Mucosa of descending colon (tissue), 3 donors: Measurements from ENCODE around the gene MXD4. TPM values are rescaled to one million over a fixed set of nuclear protein-coding genes. Genes with fewer than 3 reads are reported as not detected.

Experiments
- ATAC-seq: fragments of 200-7000 bp; cut with Tn5 transposase; one replicate; pipeline ENCODE4 v1.9.1; 2020; ENCODE audit warnings: mild to moderate bottlenecking, moderate library complexity
- DNase-seq, 3 donors: peaks; one replicate each; pipeline ENCODE4 v3.0.0-alpha.2; 2020
- H3K36me3 ChIP-seq: fragments of 200-600 bp; one replicate; pipeline ENCODE4 v1.8.0; 2021; ENCODE audit warnings: low read depth, mild to moderate bottlenecking
- H3K4me1 ChIP-seq: fragments of 200-600 bp; one replicate; pipeline ENCODE4 v1.8.0; 2021; ENCODE audit warnings: low read depth, mild to moderate bottlenecking
- H3K4me3 ChIP-seq: fragments of 200-600 bp; one replicate; pipeline ENCODE4 v1.8.0; 2021; ENCODE audit warnings: mild to moderate bottlenecking
- H3K9me3 ChIP-seq: fragments of 200-600 bp; one replicate; pipeline ENCODE4 v1.8.0; 2021; ENCODE audit warnings: mild to moderate bottlenecking
- CTCF ChIP-seq: fragments of 200-600 bp; IDR thresholded peaks from one replicate; pipeline ENCODE4 v1.8.0; 2022; ENCODE audit warnings: antibody characterized with exemption, mild to moderate bottlenecking
- intact Hi-C, 2 donors: fragments of 100-400 bp; cut with DNase I in 1 of 2; cut with micrococcal nuclease in 1 of 2; formaldehyde crosslinking; loops; one replicate each; pipeline versions ENCODE4 v1.11.0 to v1.11.1; 2022; cut with DNase I, micrococcal nuclease
- total RNA-seq, 3 donors: library from RNA; stranded (reverse); fragmentation: NEBNext Ultra II Directional in 2 of 3; extraction: Animal tissue kit (Norgen Biotek cat#: 25700) in 2 of 3; gene quantifications; one replicate each; pipeline versions ENCODE4 v1.2.1 to v1.2.4, GENCODE V29; 2021 to 2023
- donor health status: DM: no; HTN: no; CAD: no; lungs with moderate emphysema.
- donor health status: DM: no; HTN: no; CAD: no.
- donor health status: DM: no; HTN: yes; CAD: no.

Gene MXD4
- total RNA-seq, 3 donors from 2014 or later = 46.6 to 59.6 (median 52.6) TPM

DNA sequence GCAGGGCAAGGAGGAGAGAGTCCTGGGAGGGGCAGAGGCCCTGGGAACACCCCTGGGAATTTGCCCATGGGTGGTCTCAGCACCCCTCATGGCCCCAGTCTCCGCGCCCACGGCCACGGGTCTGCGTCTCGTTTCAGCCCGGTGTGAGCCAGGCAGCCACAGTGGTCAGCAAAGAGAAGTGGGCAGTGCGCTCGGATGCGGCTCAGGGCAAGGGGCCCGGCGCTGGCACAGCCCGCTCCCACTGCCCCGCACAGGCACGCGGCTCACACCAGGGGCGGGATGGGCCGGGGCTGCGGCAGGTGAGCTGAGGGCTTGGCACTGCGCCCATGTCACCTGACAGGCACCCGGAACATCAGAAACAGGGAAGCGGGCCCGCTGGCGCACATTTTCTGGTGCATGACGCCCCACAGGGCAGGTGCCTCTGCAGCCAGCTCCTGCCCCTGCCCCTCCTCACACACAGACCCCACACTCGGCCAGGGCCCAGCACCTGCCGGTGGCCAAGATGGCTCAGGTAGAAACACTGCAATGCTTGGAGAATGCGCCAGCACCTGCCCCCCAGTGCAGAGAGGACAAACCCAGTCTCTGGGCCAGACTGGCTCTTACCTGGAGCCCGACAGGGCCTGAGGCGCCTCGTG is 41.9 kb upstream of the MXD4 start:
- H3K9me3 ChIP-seq = peaks cover 4% of the 10 kb centered on the region
- peak; percentile 67 for ATAC-seq
- DNase-seq = peak; percentile 69 to 73 (median 71)
- intact Hi-C loops = no loop called here
- H3K36me3 ChIP-seq = no peaks in the 10 kb centered on the region
- TF ChIP-seq CTCF = no peak
- peaks cover 5% of the 10 kb centered on the region for H3K4me1 ChIP-seq
- H3K4me3 ChIP-seq = no peak overlapping the region

DNA sequence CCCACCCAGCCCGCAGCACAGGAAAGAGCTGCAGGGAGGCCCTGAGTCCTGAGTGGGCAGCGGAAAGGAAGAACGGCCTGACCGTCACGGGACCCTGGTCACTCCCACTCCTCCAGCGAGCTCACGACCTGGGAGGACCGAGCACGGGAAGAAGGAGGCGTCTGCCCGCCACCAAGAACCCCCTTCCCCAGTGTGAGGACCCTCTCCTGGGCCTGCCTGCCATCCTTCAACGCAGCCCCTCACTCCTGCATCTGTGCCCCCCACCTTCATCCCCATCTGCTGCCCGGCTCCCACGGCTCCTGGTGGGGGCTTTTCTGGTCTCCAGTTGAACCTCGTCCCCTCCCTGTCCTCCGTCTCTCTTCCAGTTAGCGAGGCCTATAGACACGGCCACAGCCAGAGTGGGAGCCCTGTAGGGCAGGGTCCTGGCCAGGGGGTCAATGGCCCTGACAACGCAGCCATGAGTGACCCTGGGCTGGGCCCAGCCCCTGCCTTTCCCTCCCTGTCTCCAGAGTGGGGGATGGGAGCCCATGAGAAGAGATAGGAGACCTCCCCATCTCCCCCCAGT is 41.3 kb upstream of the MXD4 start:
- H3K36me3 ChIP-seq = no peaks in the 10 kb centered on the region
- TF ChIP-seq CTCF = no peak
- intact Hi-C loops = no loop called here
- peaks cover 4% of the 10 kb centered on the region for H3K9me3 ChIP-seq
- no peak overlapping the region for H3K4me3 ChIP-seq
- DNase-seq (no peak), ATAC-seq (no peak)
- peaks cover 5% of the 10 kb centered on the region for H3K4me1 ChIP-seq

DNA sequence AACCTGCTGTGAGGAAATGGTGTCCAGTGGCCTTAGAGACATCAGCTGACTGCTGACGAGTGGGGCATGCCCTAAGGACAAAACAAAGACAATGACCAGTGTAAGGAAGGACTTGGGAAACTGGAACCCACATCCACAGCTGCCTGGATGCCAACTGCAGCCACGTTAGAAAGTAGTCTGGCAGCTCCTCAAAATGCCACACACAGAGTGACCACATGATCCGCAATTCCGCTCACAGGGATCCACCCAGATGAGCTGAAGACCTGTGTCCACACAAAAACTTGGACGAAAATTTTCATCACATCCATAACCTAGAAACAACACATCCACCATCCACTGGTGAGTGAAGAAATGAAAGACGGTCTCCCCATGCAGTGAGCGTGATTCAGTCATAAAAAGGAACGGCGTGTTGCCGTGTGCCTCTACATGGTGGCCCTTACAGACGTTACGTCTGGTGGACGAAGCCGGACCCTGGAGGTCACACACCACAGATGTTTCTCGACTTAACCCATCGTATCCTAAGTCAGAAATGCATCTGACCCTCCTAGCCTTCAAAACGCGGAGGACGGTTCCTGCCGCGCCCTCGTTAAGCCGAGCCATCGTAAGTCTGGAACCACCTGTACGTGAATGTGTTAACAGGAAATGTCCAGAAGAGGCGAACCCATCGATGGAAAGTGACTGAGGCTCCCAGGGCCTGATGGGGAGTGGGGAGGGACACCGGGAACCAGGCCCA is 40.6 kb upstream of the MXD4 start:
- TF ChIP-seq CTCF = no peak
- H3K4me1 ChIP-seq = peaks cover 5% of the 10 kb centered on the region
- no peak overlapping the region for H3K4me3 ChIP-seq
- ATAC-seq (no peak), DNase-seq (no peak)
- H3K36me3 ChIP-seq = no peaks in the 10 kb centered on the region
- peaks cover 4% of the 10 kb centered on the region for H3K9me3 ChIP-seq
- intact Hi-C loops = no loop called here

GRCh38 chr4:2301806-2302205 is 39.9 kb upstream of the MXD4 start:
- Histone ChIP-seq H3K36me3 (no peaks in the 10 kb centered on the region), H3K4me3 (no peak overlapping the region), H3K9me3 (no peaks in the 10 kb centered on the region), H3K4me1 (peaks cover 5% of the 10 kb centered on the region)
- intact Hi-C loops = no loop called here
- TF ChIP-seq CTCF = no peak
- peak in 1 of 3 donors; percentile 33 for DNase-seq
- no peak for ATAC-seq

GRCh38 chr4:2301225-2301642 is 39.3 kb upstream of the MXD4 start:
- no peak for TF ChIP-seq CTCF

More at GRCh38 chr4:2301225-2301642, 39.3 kb upstream of the MXD4 start:
- H3K9me3 ChIP-seq = no peaks in the 10 kb centered on the region
- intact Hi-C loops = no loop called here
- no peak for DNase-seq
- no peak for ATAC-seq
- H3K36me3 ChIP-seq = no peaks in the 10 kb centered on the region
- H3K4me1 ChIP-seq = peaks cover 5% of the 10 kb centered on the region
- H3K4me3 ChIP-seq = no peak overlapping the region
